Nephron progenitor cell (in vitro differentiated cells): Measurements from ENCODE around the gene NECTIN1.
A peak's percentile ranks its signal among the peaks of the same experiment; 100 is the strongest.

ENCODE experiments used
- DNase-seq: peaks from one replicate; pipeline ENCODE4 v3.0.0; 2021
- H3K27ac Mint-ChIP-seq: 2 replicates; pipeline ENCODE4 v1.8.0; 2021; ENCODE audit warnings: mild to moderate bottlenecking, moderate library complexity, mixed read lengths
- H3K27me3 Mint-ChIP-seq: 2 replicates; pipeline ENCODE4 v1.8.0; 2021; ENCODE audit warnings: mild to moderate bottlenecking, low read depth, mixed read lengths; ENCODE audit not compliant: poor library complexity
- H3K36me3 Mint-ChIP-seq: 2 replicates; pipeline ENCODE4 v1.8.0; 2021; ENCODE audit warnings: low read depth, mixed read lengths
- H3K4me1 Mint-ChIP-seq: 2 replicates; pipeline ENCODE4 v1.8.0; 2021; ENCODE audit warnings: mixed read lengths
- H3K4me3 Mint-ChIP-seq: 2 replicates; pipeline ENCODE4 v1.8.0; 2021; ENCODE audit warnings: mild to moderate bottlenecking, moderate library complexity, mixed read lengths
- H3K9me3 Mint-ChIP-seq: 2 replicates; pipeline ENCODE4 v1.8.0; 2021; ENCODE audit warnings: mild to moderate bottlenecking, moderate library complexity, mixed read lengths
- TF ChIP-seq, protein P1 (sequence below): fragments of 200-600 bp; sonication (generic); IDR thresholded peaks from 2 replicates; pipeline ENCODE4 v1.5.0; 2021; ENCODE audit warnings: antibody characterized with exemption

The NECTIN1 gene, protein sequence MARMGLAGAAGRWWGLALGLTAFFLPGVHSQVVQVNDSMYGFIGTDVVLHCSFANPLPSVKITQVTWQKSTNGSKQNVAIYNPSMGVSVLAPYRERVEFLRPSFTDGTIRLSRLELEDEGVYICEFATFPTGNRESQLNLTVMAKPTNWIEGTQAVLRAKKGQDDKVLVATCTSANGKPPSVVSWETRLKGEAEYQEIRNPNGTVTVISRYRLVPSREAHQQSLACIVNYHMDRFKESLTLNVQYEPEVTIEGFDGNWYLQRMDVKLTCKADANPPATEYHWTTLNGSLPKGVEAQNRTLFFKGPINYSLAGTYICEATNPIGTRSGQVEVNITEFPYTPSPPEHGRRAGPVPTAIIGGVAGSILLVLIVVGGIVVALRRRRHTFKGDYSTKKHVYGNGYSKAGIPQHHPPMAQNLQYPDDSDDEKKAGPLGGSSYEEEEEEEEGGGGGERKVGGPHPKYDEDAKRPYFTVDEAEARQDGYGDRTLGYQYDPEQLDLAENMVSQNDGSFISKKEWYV

DNA sequence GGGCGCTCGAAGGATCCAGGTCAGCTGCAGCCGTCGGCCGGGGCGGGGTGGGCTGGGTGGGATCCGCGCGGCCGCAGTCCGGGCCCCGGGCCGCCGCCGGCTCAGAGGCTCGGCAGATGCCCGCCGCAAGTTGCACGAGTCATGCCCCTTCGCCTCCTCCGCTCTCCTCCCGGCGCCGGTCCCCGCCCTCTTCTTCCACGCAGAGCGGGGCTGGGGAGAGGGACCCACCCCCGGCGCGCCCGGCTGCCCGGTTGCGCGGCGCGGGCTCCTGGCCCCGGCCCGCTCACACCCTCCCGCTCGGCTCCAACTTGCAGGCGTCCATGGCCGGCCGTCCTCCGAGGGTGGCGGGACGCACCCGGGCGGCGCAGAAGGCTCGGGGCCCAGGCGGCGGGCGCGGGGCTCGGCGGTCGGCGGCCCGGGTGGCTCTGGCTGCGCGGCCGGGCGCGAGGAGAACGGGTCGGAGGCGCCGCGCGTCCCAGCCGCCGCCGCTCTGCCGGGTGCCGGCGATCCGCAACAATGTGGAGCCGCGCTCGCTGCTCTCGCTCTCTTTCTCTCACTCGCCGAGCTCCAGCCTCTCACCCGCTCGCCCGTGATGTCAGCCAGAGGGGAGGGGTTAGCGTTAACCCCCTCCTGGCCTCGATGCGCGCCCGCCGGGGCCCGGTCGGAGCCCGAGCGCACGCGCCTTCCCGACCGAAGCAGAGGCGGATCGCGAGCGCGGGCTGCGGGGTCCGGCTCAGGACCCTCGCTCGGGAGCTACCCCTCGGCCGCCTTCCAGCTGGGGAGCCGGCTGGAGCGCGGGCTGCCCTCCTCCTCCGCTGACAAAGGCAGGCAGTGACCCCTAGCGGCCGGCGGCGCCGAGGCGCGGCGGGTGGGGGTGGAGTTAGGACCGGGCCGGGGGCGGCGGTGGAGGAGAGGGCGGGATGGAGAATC lies at the start of gene NECTIN1:
TSS of gene NECTIN1 (minus strand) at position 550 of the 930 bp plus-strand sequence. CDS start 647 bp downstream, outside the sequence.
- Mint-ChIP-seq H3K27ac (peak within 1 kb of the TSS; percentile 86), H3K4me3 (peak within 1 kb of the TSS; percentile 94), H3K9me3 (no peaks in the 10 kb centered on the region), H3K36me3 (no peaks in the 10 kb centered on the region), H3K4me1 (peaks cover 49% of the 10 kb centered on the region), H3K27me3 (peaks cover 35% of the 10 kb centered on the region)
- TF ChIP-seq, protein P1, sequence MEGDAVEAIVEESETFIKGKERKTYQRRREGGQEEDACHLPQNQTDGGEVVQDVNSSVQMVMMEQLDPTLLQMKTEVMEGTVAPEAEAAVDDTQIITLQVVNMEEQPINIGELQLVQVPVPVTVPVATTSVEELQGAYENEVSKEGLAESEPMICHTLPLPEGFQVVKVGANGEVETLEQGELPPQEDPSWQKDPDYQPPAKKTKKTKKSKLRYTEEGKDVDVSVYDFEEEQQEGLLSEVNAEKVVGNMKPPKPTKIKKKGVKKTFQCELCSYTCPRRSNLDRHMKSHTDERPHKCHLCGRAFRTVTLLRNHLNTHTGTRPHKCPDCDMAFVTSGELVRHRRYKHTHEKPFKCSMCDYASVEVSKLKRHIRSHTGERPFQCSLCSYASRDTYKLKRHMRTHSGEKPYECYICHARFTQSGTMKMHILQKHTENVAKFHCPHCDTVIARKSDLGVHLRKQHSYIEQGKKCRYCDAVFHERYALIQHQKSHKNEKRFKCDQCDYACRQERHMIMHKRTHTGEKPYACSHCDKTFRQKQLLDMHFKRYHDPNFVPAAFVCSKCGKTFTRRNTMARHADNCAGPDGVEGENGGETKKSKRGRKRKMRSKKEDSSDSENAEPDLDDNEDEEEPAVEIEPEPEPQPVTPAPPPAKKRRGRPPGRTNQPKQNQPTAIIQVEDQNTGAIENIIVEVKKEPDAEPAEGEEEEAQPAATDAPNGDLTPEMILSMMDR = peak; percentile 90
- peak; percentile 98 for DNase-seq

DNA sequence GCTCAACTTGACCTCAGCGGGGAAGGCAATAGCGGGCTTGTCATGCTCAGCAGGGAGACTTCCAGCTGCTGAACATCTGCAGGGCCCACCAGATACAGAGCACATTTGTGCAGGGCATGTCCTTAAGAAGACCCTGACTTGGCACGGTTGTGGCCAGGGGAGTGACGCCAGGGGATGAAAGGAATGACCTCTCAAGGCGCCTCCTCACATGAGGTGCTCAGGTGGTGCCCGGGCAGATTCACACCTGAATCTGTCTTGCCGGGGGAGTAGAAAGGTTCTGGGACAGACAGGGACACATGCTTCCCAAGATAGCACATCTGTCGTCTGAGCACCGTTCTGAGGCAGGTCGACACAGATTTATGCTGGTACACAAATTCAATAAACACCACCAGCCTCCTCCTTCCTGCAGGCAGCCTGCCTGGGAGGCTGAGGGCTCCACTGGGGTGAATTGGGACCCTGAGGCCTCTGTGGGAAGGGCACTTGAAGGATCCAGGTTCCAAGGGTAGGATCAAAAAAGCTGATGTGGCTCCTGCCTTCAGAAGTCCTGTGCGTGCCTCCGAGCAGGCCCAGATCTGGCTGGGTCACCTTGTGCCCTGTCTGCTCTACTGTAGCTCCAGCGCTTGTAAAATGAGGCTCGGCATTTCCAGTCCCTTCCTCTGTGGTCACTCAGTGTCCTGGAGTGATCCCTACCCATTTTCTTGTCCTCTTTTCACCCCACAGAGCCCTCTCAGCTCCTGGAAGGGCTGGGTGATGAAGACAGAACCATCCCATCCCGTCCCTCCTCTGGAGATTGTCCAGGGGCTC lies 49.6 kb upstream of the NECTIN1 start:
- TF ChIP-seq, protein P1 = no peak
- Mint-ChIP-seq H3K36me3 (no peaks in the 10 kb centered on the region), H3K4me3 (no peak overlapping the region), H3K4me1 (peaks cover 22% of the 10 kb centered on the region), H3K9me3 (no peaks in the 10 kb centered on the region), H3K27me3 (peaks cover 54% of the 10 kb centered on the region), H3K27ac (no peak overlapping the region)
- DNase-seq = no peak

DNA sequence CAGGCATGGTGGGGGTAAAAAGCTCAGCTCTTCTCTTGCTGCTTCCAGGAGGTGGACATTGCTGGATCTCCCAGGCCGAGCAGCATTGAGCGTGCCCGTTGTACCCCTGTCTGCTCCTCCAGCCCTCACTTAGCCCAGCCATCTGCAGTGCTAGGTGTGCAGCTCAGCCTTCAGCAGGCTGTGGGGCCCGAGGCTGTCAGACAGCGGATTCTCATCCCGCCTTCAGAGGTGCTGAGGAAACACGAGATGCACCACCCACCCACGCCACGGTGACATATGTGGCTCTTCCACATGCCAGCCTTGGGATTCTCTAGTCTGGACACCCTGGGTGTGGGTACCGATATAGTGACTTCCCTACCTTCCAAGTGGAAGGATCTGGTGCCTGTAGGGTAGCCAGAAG lies 48.9 kb upstream of the NECTIN1 start:
- TF ChIP-seq, protein P1 = no peak
- H3K36me3 Mint-ChIP-seq = no peaks in the 10 kb centered on the region
- H3K4me3 Mint-ChIP-seq = no peak overlapping the region
- H3K27me3 Mint-ChIP-seq = peaks cover 59% of the 10 kb centered on the region
- H3K4me1 Mint-ChIP-seq = peaks cover 21% of the 10 kb centered on the region
- no peaks in the 10 kb centered on the region for H3K9me3 Mint-ChIP-seq
- no peak overlapping the region for H3K27ac Mint-ChIP-seq
- DNase-seq = no peak

DNA sequence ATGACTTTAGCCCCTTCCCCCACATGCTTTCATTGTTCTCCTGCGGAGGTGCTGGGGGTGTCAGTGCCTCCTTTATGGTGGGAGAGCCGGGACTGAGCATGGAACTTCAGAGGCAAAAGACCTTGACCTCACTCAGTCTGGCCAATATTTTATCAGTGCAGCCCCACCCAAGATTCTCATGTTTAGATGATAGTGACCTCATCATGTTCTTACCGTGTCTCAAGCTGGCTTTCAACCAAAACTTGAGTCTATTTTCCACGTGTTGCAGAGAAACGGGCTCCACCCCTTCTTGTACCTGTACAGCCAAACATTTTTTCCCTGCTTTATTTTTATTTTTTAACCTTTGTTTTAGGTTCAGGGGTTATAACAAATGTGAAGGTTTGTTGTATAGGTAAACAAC lies 47.7 kb upstream of the NECTIN1 start:
- DNase-seq = no peak
- peaks cover 9% of the 10 kb centered on the region for H3K4me1 Mint-ChIP-seq
- TF ChIP-seq, protein P1 = no peak
- H3K4me3 Mint-ChIP-seq = no peak overlapping the region
- H3K36me3 Mint-ChIP-seq = no peaks in the 10 kb centered on the region
- peaks cover 61% of the 10 kb centered on the region for H3K27me3 Mint-ChIP-seq
- no peaks in the 10 kb centered on the region for H3K9me3 Mint-ChIP-seq
- no peak overlapping the region for H3K27ac Mint-ChIP-seq

DNA sequence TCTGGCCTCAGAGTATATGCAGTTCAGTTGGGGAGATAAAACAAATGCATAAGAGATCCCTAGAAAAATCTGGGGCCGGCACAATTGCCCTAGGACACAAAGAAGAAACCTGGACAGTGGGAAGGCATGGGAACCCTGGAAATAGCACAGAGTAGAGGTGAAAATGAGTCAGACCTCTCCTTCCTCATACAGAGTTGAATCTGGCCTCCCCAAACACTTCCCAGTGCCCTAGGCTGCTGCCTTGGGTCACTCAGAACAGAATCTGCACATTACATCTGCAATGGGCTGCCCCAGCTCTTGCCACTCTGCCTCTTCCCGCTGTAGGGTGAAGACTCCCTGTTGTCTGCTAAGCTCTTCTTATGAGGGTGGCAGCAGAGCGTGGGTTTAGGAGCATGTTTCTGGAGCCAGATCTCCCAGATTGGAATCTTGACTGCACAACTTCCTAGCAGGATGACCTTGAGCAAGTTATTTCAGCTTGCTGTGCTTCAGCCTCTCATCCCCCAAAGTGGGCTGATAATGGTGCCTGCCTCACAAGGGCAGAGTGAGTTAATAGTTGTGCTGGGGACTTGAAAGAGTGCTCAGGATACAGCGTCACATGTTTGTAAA lies 47.1 kb upstream of the NECTIN1 start:
- Mint-ChIP-seq H3K27ac (no peak overlapping the region), H3K36me3 (no peaks in the 10 kb centered on the region), H3K4me3 (no peak overlapping the region), H3K9me3 (no peaks in the 10 kb centered on the region), H3K27me3 (peaks cover 64% of the 10 kb centered on the region), H3K4me1 (peaks cover 7% of the 10 kb centered on the region)
- DNase-seq = no peak
- TF ChIP-seq, protein P1 = no peak
